Brain microvascular endothelial cell (primary cell): ENCODE results near the gene MARK2.

Experiments
- DNase-seq: peaks from one replicate; pipeline ENCODE4 v3.0.0-alpha.2; 2020
- H3K27ac ChIP-seq: fragments of 250-450 bp; sonication (Bioruptor Pico); 2 replicates; pipeline ENCODE4 v1.5.1; 2020; ENCODE audit warnings: mild to moderate bottlenecking, moderate library complexity
- H3K27me3 ChIP-seq: fragments of 250-450 bp; sonication (Bioruptor Pico); replicated peaks from 2 replicates; pipeline ENCODE4 v1.5.1; 2020; ENCODE audit warnings: mild to moderate bottlenecking
- H3K36me3 ChIP-seq: fragments of 250-450 bp; sonication (Bioruptor Pico); replicated peaks from 2 replicates; pipeline ENCODE4 v1.5.1; 2020; ENCODE audit warnings: mild to moderate bottlenecking
- H3K4me3 ChIP-seq: 2 replicates; pipeline ENCODE4 v1.5.1; 2011; ENCODE audit warnings: low read depth, mild to moderate bottlenecking, control low read depth, low read length, moderate library complexity
- CTCF ChIP-seq: IDR thresholded peaks from 2 replicates; pipeline ENCODE4 v1.5.1; 2011; ENCODE audit warnings: low read depth, mild to moderate bottlenecking, moderate library complexity, low read length, control low read depth, inconsistent platforms; ENCODE audit errors: missing control alignments
- in situ Hi-C: cut with HindIII; loops from 2 replicates; pipeline ENCODE4 v1.10.0; 2017; ENCODE audit warnings: low sequenced_read_pairs, low pct_ligation_motif_present

Gene MARK2

GRCh38 chr11:63879598-63880402 is 40.9 kb downstream of the MARK2 start:
- in situ Hi-C loops, result no loop called here
- H3K27me3 ChIP-seq, result no peaks in the 10 kb centered on the region
- DNase-seq, result peak; percentile 41
- no peak for TF ChIP-seq CTCF
- no peak overlapping the region for H3K4me3 ChIP-seq
- H3K27ac ChIP-seq, result no peak overlapping the region
- no peaks in the 10 kb centered on the region for H3K36me3 ChIP-seq

- in situ Hi-C loops, result no loop called here
- Histone ChIP-seq H3K27ac (no peak overlapping the region), H3K4me3 (no peak overlapping the region), H3K27me3 (no peaks in the 10 kb centered on the region), H3K36me3 (no peaks in the 10 kb centered on the region)
- no peak for DNase-seq
- no peak for TF ChIP-seq CTCF
Observed at GRCh38 chr11:63880403-63880790, 41.5 kb downstream of the MARK2 start.

- no peak for DNase-seq
- in situ Hi-C loops, result no loop called here
- H3K27ac ChIP-seq, result no peak overlapping the region
- no peaks in the 10 kb centered on the region for H3K36me3 ChIP-seq
- H3K4me3 ChIP-seq, result no peak overlapping the region
- no peak for TF ChIP-seq CTCF
- H3K27me3 ChIP-seq, result no peaks in the 10 kb centered on the region
Observed at GRCh38 chr11:63882555-63883242, 43.8 kb downstream of the MARK2 start.

- H3K27me3 ChIP-seq, result no peaks in the 10 kb centered on the region
- in situ Hi-C loops, result no loop called here
- no peak for TF ChIP-seq CTCF
- H3K4me3 ChIP-seq, result no peak overlapping the region
- no peak for DNase-seq
- H3K36me3 ChIP-seq, result no peaks in the 10 kb centered on the region
- no peak overlapping the region for H3K27ac ChIP-seq
Observed at GRCh38 chr11:63883791-63884190, 44.9 kb downstream of the MARK2 start.

GRCh38 chr11:63884196-63884932 is 45.5 kb downstream of the MARK2 start:
- in situ Hi-C loops, result no loop called here
- no peak overlapping the region for H3K4me3 ChIP-seq
- TF ChIP-seq CTCF, result no peak
- H3K36me3 ChIP-seq, result no peaks in the 10 kb centered on the region
- no peaks in the 10 kb centered on the region for H3K27me3 ChIP-seq
- H3K27ac ChIP-seq, result no peak overlapping the region
- no peak for DNase-seq
